Neural cell (in vitro differentiated cells): ENCODE measurements around the gene LY6G5C. TPM values are rescaled to one million over a fixed set of nuclear protein-coding genes. Genes with fewer than 3 reads are reported as not detected.

Experiments
- H2AFZ ChIP-seq: fragments of 200-600, 300-800 bp; sonication (generic), shearing (Covaris generic); 2 replicates; pipeline ENCODE4 v1.6.0; 2014; ENCODE audit warnings: low read depth, mild to moderate bottlenecking, antibody characterized with exemption, low read length, moderate library complexity
- H3F3A ChIP-seq: fragments of 200-600 bp; shearing (Covaris generic); 2 replicates; pipeline ENCODE4 v1.6.1; 2016; ENCODE audit warnings: mild to moderate bottlenecking, moderate library complexity, mixed read lengths, antibody characterized with exemption, low read length; ENCODE audit not compliant: insufficient read depth, poor library complexity, severe bottlenecking
- H3K27ac ChIP-seq: fragments of 200-600, 300-800 bp; sonication (generic), shearing (Covaris generic); 2 replicates; pipeline ENCODE4 v1.5.1; 2014; ENCODE audit warnings: mild to moderate bottlenecking, low read length, moderate library complexity
- H3K27me3 ChIP-seq: fragments of 300-800, 200-600 bp; sonication (generic), shearing (Covaris generic); 2 replicates; pipeline ENCODE4 v1.6.0; 2014; ENCODE audit warnings: mild to moderate bottlenecking, low read depth, low read length, moderate library complexity; ENCODE audit not compliant: insufficient read depth
- H3K36me3 ChIP-seq: fragments of 300-800, 200-600 bp; sonication (generic), shearing (Covaris generic); 2 replicates; pipeline ENCODE4 v1.5.1; 2014; ENCODE audit warnings: mild to moderate bottlenecking, antibody characterized with exemption, low read length, moderate library complexity; ENCODE audit not compliant: insufficient read depth
- H3K4me2 ChIP-seq: fragments of 300-800, 200-600 bp; sonication (generic), shearing (Covaris generic); 2 replicates; pipeline ENCODE4 v1.6.0; 2014; ENCODE audit warnings: mild to moderate bottlenecking, low read length
- H3K4me3 ChIP-seq: fragments of 300-800, 200-600 bp; sonication (generic), shearing (Covaris generic); 2 replicates; pipeline ENCODE4 v1.5.1; 2014; ENCODE audit warnings: mild to moderate bottlenecking, low read length, moderate library complexity
- H3K79me2 ChIP-seq: fragments of 200-600 bp; shearing (Covaris generic); replicated peaks from 2 replicates; pipeline ENCODE4 v1.6.0; 2014; ENCODE audit warnings: mild to moderate bottlenecking, low read length, moderate library complexity; ENCODE audit not compliant: insufficient read depth
- H3K9ac ChIP-seq: fragments of 300-800, 200-600 bp; sonication (generic), shearing (Covaris generic); 2 replicates; pipeline ENCODE4 v1.6.1; 2016; ENCODE audit warnings: mild to moderate bottlenecking, low read length, mixed read lengths
- H3K9me2 ChIP-seq: fragments of 200-600 bp; shearing (Covaris generic); 2 replicates; pipeline ENCODE4 v1.6.1; 2016; ENCODE audit warnings: mild to moderate bottlenecking, low read length, mixed read lengths; ENCODE audit not compliant: insufficient read depth
- H3K9me3 ChIP-seq: fragments of 200-600, 300-800 bp; sonication (generic), shearing (Covaris generic); 2 replicates; pipeline ENCODE4 v1.6.1; 2016; ENCODE audit warnings: mild to moderate bottlenecking, mixed run types, low read length, moderate library complexity, mixed read lengths
- H4K20me1 ChIP-seq: fragments of 200-600 bp; shearing (Covaris generic); 2 replicates; pipeline ENCODE4 v1.6.1; 2016; ENCODE audit warnings: mild to moderate bottlenecking, mixed run types; ENCODE audit not compliant: insufficient read depth
- EP300 ChIP-seq: fragments of 450-650 bp; conservative IDR thresholded peaks from 2 replicates; pipeline ENCODE4 v1.6.1; 2014; ENCODE audit warnings: antibody characterized with exemption, mild to moderate bottlenecking, moderate library complexity; ENCODE audit not compliant: poor library complexity, severe bottlenecking
- EZH2 ChIP-seq: fragments of 200-600, 300-800 bp; shearing (Covaris generic), sonication (generic); IDR thresholded peaks from 2 replicates; pipeline ENCODE4 v1.6.1; 2014; ENCODE audit warnings: antibody characterized with exemption, low read length, borderline replicate concordance, mild to moderate bottlenecking; ENCODE audit not compliant: insufficient read depth, poor library complexity, severe bottlenecking
- MXI1 ChIP-seq: fragments of 450-650 bp; conservative IDR thresholded peaks from 2 replicates; pipeline ENCODE4 v1.6.1; 2014; ENCODE audit warnings: antibody characterized with exemption, mild to moderate bottlenecking; ENCODE audit not compliant: poor library complexity, severe bottlenecking
- POLR2AphosphoS5 ChIP-seq: IDR thresholded peaks from 2 replicates; pipeline ENCODE4 v1.6.1; 2012
- RAD21 ChIP-seq: fragments of 450-650 bp; conservative IDR thresholded peaks from 2 replicates; pipeline ENCODE4 v1.6.1; 2014; ENCODE audit warnings: antibody characterized with exemption, mild to moderate bottlenecking, moderate library complexity
- SMC3 ChIP-seq: fragments of 450-650 bp; conservative IDR thresholded peaks from 2 replicates; pipeline ENCODE4 v1.6.1; 2014; ENCODE audit warnings: antibody characterized with exemption, mild to moderate bottlenecking, moderate library complexity; ENCODE audit not compliant: poor library complexity
- TAF1 ChIP-seq: IDR thresholded peaks from 2 replicates; pipeline ENCODE4 v1.6.1; 2012; ENCODE audit warnings: low read depth
- polyA plus RNA-seq: library from polyadenylated mRNA; depleted of rRNA; stranded (reverse); fragments of >200 nt; gene quantifications from 2 replicates; pipeline ENCODE4 v1.2.3, GENCODE V29; 2014
- TF ChIP-seq, protein P1 (sequence below): IDR thresholded peaks from 2 replicates; pipeline ENCODE4 v1.6.1; 2012; ENCODE audit warnings: borderline replicate concordance
- TF ChIP-seq, protein P2 (sequence below): fragments of 450-650 bp; IDR thresholded peaks from 2 replicates; pipeline ENCODE4 v1.5.1; 2014; ENCODE audit warnings: antibody characterized with exemption, mild to moderate bottlenecking, moderate library complexity; ENCODE audit not compliant: poor library complexity, severe bottlenecking

Gene LY6G5C
- polyA plus RNA-seq, 1 donor from 2014 or later = 13.4 TPM

DNA sequence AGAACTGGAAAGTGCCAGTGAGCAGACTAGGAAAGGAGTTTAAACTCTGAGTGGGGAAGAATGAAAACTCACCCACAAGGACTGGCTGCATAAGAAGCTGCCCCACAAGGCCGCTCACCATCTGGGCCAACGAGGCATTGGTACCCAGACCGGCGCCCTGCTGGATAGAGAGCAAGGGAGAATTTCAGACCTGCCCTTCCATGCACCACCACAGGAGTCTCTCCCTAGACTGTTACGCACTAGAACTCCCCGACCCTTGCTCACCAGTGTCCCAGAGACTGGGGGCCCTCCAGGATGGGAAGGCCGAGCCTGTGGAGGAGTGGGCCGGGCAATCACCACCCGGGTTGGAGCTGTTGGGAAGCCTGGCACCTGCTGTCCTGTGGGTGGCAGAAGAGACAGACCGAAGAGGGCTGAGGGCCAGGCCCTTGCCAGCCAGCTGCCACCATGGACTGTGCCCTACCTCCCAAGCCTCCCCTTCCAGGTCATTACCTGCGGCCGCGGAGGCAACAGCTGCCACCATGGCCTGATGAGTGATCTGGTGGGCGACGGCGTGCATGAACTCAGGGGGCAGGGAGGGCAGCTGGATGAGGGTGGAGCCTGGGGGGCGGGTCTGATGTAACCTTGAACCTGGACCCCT is 36.9 kb downstream of the LY6G5C start:
- no peak overlapping the region for H2AFZ ChIP-seq
- no peaks in the 10 kb centered on the region for H3K9me3 ChIP-seq
- H3K4me3 ChIP-seq = no peak overlapping the region
- H3K27me3 ChIP-seq = no peaks in the 10 kb centered on the region
- H3K79me2 ChIP-seq = peaks cover 3% of the 10 kb centered on the region
- H3F3A ChIP-seq = no peaks in the 10 kb centered on the region
- no peak overlapping the region for H3K4me2 ChIP-seq
- no peaks in the 10 kb centered on the region for H4K20me1 ChIP-seq
- H3K36me3 ChIP-seq = no peaks in the 10 kb centered on the region
- no peak for TF ChIP-seq EP300
- TF ChIP-seq, protein P1, sequence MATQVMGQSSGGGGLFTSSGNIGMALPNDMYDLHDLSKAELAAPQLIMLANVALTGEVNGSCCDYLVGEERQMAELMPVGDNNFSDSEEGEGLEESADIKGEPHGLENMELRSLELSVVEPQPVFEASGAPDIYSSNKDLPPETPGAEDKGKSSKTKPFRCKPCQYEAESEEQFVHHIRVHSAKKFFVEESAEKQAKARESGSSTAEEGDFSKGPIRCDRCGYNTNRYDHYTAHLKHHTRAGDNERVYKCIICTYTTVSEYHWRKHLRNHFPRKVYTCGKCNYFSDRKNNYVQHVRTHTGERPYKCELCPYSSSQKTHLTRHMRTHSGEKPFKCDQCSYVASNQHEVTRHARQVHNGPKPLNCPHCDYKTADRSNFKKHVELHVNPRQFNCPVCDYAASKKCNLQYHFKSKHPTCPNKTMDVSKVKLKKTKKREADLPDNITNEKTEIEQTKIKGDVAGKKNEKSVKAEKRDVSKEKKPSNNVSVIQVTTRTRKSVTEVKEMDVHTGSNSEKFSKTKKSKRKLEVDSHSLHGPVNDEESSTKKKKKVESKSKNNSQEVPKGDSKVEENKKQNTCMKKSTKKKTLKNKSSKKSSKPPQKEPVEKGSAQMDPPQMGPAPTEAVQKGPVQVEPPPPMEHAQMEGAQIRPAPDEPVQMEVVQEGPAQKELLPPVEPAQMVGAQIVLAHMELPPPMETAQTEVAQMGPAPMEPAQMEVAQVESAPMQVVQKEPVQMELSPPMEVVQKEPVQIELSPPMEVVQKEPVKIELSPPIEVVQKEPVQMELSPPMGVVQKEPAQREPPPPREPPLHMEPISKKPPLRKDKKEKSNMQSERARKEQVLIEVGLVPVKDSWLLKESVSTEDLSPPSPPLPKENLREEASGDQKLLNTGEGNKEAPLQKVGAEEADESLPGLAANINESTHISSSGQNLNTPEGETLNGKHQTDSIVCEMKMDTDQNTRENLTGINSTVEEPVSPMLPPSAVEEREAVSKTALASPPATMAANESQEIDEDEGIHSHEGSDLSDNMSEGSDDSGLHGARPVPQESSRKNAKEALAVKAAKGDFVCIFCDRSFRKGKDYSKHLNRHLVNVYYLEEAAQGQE = no peak
- TF ChIP-seq EZH2 = no peak
- no peak for TF ChIP-seq SMC3
- no peak for TF ChIP-seq MXI1
- TF ChIP-seq, protein P2, sequence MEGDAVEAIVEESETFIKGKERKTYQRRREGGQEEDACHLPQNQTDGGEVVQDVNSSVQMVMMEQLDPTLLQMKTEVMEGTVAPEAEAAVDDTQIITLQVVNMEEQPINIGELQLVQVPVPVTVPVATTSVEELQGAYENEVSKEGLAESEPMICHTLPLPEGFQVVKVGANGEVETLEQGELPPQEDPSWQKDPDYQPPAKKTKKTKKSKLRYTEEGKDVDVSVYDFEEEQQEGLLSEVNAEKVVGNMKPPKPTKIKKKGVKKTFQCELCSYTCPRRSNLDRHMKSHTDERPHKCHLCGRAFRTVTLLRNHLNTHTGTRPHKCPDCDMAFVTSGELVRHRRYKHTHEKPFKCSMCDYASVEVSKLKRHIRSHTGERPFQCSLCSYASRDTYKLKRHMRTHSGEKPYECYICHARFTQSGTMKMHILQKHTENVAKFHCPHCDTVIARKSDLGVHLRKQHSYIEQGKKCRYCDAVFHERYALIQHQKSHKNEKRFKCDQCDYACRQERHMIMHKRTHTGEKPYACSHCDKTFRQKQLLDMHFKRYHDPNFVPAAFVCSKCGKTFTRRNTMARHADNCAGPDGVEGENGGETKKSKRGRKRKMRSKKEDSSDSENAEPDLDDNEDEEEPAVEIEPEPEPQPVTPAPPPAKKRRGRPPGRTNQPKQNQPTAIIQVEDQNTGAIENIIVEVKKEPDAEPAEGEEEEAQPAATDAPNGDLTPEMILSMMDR = no peak
- no peak for TF ChIP-seq POLR2AphosphoS5
- no peak for TF ChIP-seq TAF1
- no peak for TF ChIP-seq RAD21
- H3K9me2 ChIP-seq = no peaks in the 10 kb centered on the region
- H3K9ac ChIP-seq = no peak overlapping the region
- H3K27ac ChIP-seq = no peak overlapping the region

DNA sequence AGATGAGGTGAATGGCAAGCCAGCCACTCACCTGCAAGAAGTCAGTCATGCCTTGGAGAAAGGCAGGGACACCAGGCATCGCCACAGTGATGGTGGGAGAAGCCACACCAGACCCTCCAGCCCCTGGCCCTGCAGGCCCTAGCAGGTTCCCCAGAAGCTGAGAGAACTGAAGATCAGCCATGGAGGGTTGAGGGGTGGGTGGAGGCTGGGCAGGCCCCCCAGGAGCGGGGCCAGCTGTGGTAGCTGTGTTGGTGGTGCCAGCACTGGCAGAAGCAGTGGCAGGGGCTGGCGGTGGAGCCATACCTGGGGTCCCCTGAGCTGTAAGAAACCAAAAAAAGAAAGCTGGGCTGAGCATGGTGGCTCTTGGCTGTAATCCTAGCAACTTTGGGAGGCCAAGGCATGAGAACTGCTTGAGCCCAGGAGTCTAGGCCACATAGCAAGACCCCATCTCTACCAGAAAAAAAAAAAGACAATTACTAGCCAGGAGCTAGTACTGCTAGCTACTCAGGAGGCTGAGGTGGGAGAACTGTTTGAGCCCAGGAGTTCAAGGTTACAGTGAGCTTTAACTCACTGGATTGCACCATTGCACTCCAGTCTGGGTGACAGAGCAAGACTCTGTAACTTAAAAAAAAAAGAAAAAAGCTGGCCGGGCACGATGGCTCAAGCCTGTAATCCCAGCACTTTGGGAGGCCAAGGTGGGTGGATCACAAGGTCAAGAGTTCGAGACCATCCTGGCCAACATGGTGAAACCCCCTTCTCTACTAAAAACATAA is 37.9 kb downstream of the LY6G5C start:
- Histone ChIP-seq H3K4me2 (no peak overlapping the region), H2AFZ (no peak overlapping the region), H4K20me1 (no peaks in the 10 kb centered on the region), H3K9me3 (no peaks in the 10 kb centered on the region), H3K9me2 (no peaks in the 10 kb centered on the region), H3K4me3 (no peak overlapping the region), H3K27me3 (no peaks in the 10 kb centered on the region), H3K79me2 (no peaks in the 10 kb centered on the region), H3F3A (no peaks in the 10 kb centered on the region), H3K9ac (no peak overlapping the region), H3K27ac (no peak overlapping the region), H3K36me3 (no peaks in the 10 kb centered on the region)
- TF ChIP-seq MXI1 (no peak), POLR2AphosphoS5 (no peak), TAF1 (no peak), SMC3 (no peak), RAD21 (no peak), EP300 (no peak), EZH2 (no peak)
- TF ChIP-seq, protein P2 = no peak
- TF ChIP-seq, protein P1 = no peak
